SU-DHL-6 (cell line): ENCODE measurements around the gene PLEKHM2.

Experiments used
- H2AFZ ChIP-seq: fragments of 200-600 bp; sonication (generic); 2 replicates; pipeline ENCODE4 v1.6.1; 2014; ENCODE audit warnings: low read depth, mild to moderate bottlenecking, moderate library complexity, mixed read lengths, antibody characterized with exemption, low read length; ENCODE audit not compliant: severe bottlenecking
- H3F3A ChIP-seq: fragments of 200-600 bp; shearing (Covaris generic); 2 replicates; pipeline ENCODE4 v1.6.0; 2016; ENCODE audit warnings: antibody characterized with exemption, mild to moderate bottlenecking; ENCODE audit not compliant: insufficient read depth
- H3K27ac ChIP-seq: fragments of 200-600 bp; sonication (generic); 2 replicates; pipeline ENCODE4 v1.5.1; 2016; ENCODE audit warnings: low read depth, mild to moderate bottlenecking, low read length, moderate library complexity, mixed read lengths
- H3K27me3 ChIP-seq: fragments of 200-600 bp; sonication (generic), shearing (Covaris generic); 2 replicates; pipeline ENCODE4 v1.6.0; 2014; ENCODE audit warnings: mild to moderate bottlenecking, low read length
- H3K36me3 ChIP-seq: fragments of 200-600 bp; sonication (generic); 2 replicates; pipeline ENCODE4 v1.6.1; 2014; ENCODE audit warnings: mild to moderate bottlenecking, low read length, mixed read lengths
- H3K4me2 ChIP-seq: fragments of 300-600, 200-600 bp; shearing (Covaris generic), sonication (generic); 2 replicates; pipeline ENCODE4 v1.6.0; 2014; ENCODE audit warnings: low read length, low read depth, mild to moderate bottlenecking; ENCODE audit not compliant: poor library complexity, severe bottlenecking
- H3K4me3 ChIP-seq: fragments of 200-600 bp; sonication (generic); 2 replicates; pipeline ENCODE4 v1.5.1; 2014; ENCODE audit warnings: antibody characterized with exemption, low read length, mild to moderate bottlenecking, mixed read lengths; ENCODE audit not compliant: insufficient read depth, poor library complexity, severe bottlenecking
- H3K79me2 ChIP-seq: fragments of 200-600 bp; sonication (generic); 2 replicates; pipeline ENCODE4 v1.6.1; 2014; ENCODE audit warnings: mild to moderate bottlenecking, low read length, moderate library complexity; ENCODE audit not compliant: insufficient read depth
- H3K9ac ChIP-seq: fragments of 200-600 bp; sonication (generic); 2 replicates; pipeline ENCODE4 v1.7.0; 2014; ENCODE audit warnings: mild to moderate bottlenecking, low read length
- H3K9me2 ChIP-seq: fragments of 200-600 bp; sonication (generic); replicated peaks from 2 replicates; pipeline ENCODE4 v1.6.1; 2014; ENCODE audit warnings: low read length; ENCODE audit not compliant: insufficient read depth
- H3K9me3 ChIP-seq: fragments of 200-600 bp; sonication (generic); 2 replicates; pipeline ENCODE4 v1.6.1; 2014; ENCODE audit warnings: low read length, mixed read lengths; ENCODE audit not compliant: insufficient read depth
- H4K20me1 ChIP-seq: fragments of 200-600 bp; sonication (generic); 2 replicates; pipeline ENCODE4 v1.6.1; 2014; ENCODE audit warnings: low read depth, mild to moderate bottlenecking, antibody characterized with exemption, low read length, moderate library complexity, mixed read lengths
- CTCF ChIP-seq: fragments of 200-600 bp; sonication (generic); IDR thresholded peaks from one replicate; pipeline ENCODE4 v1.5.1; 2017; ENCODE audit warnings: antibody characterized with exemption, mild to moderate bottlenecking, low read length, moderate library complexity; ENCODE audit not compliant: insufficient read depth, poor library complexity, severe bottlenecking
- EZH2phosphoT487 ChIP-seq: fragments of 200-600 bp; sonication (generic), shearing (Covaris generic); conservative IDR thresholded peaks from 2 replicates; pipeline ENCODE4 v1.6.1; 2018; ENCODE audit warnings: mild to moderate bottlenecking, antibody characterized with exemption, low read length, moderate library complexity, mixed read lengths

PLEKHM2 gene

GRCh38 chr1:15669074-15669473 lies 15.0 kb upstream of the PLEKHM2 start:
- Histone ChIP-seq H3K4me2 (no peak overlapping the region), H4K20me1 (no peaks in the 10 kb centered on the region), H3K27ac (no peak overlapping the region), H3K4me3 (no peak overlapping the region), H3K9me2 (no peaks in the 10 kb centered on the region), H3F3A (peaks cover 4% of the 10 kb centered on the region; the same call in 1 of the 2 replicates), H3K27me3 (no peaks in the 10 kb centered on the region), H3K9me3 (no peaks in the 10 kb centered on the region), H3K79me2 (no peaks in the 10 kb centered on the region), H2AFZ (no peak overlapping the region), H3K9ac (no peak overlapping the region), H3K36me3 (no peaks in the 10 kb centered on the region)
- TF ChIP-seq EZH2phosphoT487 (no peak), CTCF (no peak)

DNA sequence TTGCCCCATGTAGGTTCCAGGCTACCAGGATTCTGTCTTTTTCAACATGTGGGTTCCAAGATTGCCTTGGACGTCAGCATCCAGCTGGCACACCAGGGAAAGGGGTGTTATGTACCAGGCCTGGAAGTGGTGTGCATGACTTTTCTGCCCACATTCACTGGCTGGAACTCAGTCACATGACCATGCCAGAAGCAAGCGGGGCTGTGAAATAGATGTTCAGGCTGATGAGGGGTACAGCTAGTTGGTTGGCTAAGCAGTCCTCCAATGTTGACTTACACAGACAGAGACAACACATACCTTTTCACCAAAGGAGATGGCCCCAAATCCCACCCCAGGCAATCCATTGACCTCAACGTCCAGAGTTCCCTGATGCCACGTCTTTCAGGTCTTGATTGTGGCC lies 14.3 kb upstream of the PLEKHM2 start:
- no peaks in the 10 kb centered on the region for H3K9me2 ChIP-seq
- no peaks in the 10 kb centered on the region for H3K36me3 ChIP-seq
- H2AFZ ChIP-seq: no peak overlapping the region
- H3K27ac ChIP-seq: no peak overlapping the region
- no peak overlapping the region for H3K9ac ChIP-seq
- no peaks in the 10 kb centered on the region for H4K20me1 ChIP-seq
- no peak overlapping the region for H3K4me3 ChIP-seq
- H3K4me2 ChIP-seq: no peak overlapping the region
- no peaks in the 10 kb centered on the region for H3K27me3 ChIP-seq
- H3F3A ChIP-seq: peaks cover 4% of the 10 kb centered on the region; the same call in 1 of the 2 replicates
- H3K9me3 ChIP-seq: no peaks in the 10 kb centered on the region
- TF ChIP-seq EZH2phosphoT487 (no peak), CTCF (no peak)
- H3K79me2 ChIP-seq: no peaks in the 10 kb centered on the region

- Histone ChIP-seq H3K36me3 (no peaks in the 10 kb centered on the region), H3K9me3 (no peaks in the 10 kb centered on the region), H3K9me2 (no peaks in the 10 kb centered on the region), H3K27ac (no peak overlapping the region), H3F3A (peaks cover 4% of the 10 kb centered on the region; the same call in 1 of the 2 replicates), H3K4me3 (no peak overlapping the region), H3K79me2 (no peaks in the 10 kb centered on the region), H3K27me3 (no peaks in the 10 kb centered on the region), H4K20me1 (no peaks in the 10 kb centered on the region), H2AFZ (no peak overlapping the region), H3K4me2 (no peak overlapping the region), H3K9ac (no peak overlapping the region)
- TF ChIP-seq CTCF (no peak), EZH2phosphoT487 (no peak)
These were observed 12.7 kb upstream of the PLEKHM2 start for GRCh38 chr1:15671430-15671829.
